Nephron progenitor cell (in vitro differentiated cells): ENCODE data around the gene CPXM2.

Experiments used
- DNase-seq: peaks from one replicate; pipeline ENCODE4 v3.0.0; 2021
- H3K27ac Mint-ChIP-seq: 2 replicates; pipeline ENCODE4 v1.8.0; 2021; ENCODE audit warnings: mild to moderate bottlenecking, moderate library complexity, mixed read lengths
- H3K27me3 Mint-ChIP-seq: 2 replicates; pipeline ENCODE4 v1.8.0; 2021; ENCODE audit warnings: mild to moderate bottlenecking, low read depth, mixed read lengths; ENCODE audit not compliant: poor library complexity
- H3K36me3 Mint-ChIP-seq: 2 replicates; pipeline ENCODE4 v1.8.0; 2021; ENCODE audit warnings: low read depth, mixed read lengths
- H3K4me1 Mint-ChIP-seq: 2 replicates; pipeline ENCODE4 v1.8.0; 2021; ENCODE audit warnings: mixed read lengths
- H3K4me3 Mint-ChIP-seq: 2 replicates; pipeline ENCODE4 v1.8.0; 2021; ENCODE audit warnings: mild to moderate bottlenecking, moderate library complexity, mixed read lengths
- H3K9me3 Mint-ChIP-seq: 2 replicates; pipeline ENCODE4 v1.8.0; 2021; ENCODE audit warnings: mild to moderate bottlenecking, moderate library complexity, mixed read lengths
- TF ChIP-seq, protein P1 (sequence below): fragments of 200-600 bp; sonication (generic); IDR thresholded peaks from 2 replicates; pipeline ENCODE4 v1.5.0; 2021; ENCODE audit warnings: antibody characterized with exemption

CPXM2 gene

DNA sequence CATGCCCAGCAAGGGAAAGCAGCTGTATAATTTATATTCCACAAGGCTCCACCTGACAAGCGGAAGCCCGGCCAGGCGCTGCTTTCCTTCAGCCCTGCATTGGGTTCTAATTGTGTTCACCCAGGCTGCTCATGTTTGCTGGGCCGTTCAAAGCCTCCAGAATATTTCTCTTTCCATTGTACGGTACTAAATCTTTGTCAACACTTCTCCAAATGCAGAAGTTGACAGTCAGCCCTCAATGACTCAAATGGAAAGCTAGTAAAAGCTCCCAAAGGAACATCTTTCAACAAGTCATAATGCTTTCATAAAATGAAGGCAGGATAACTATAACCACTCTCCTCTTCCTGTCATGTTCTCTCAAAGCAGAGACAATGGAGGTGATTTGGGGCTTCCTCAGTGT lies 17.8 kb upstream of the CPXM2 start:
- DNase-seq: no peak
- H3K4me3 Mint-ChIP-seq: no peak overlapping the region
- H3K9me3 Mint-ChIP-seq: no peaks in the 10 kb centered on the region
- H3K27me3 Mint-ChIP-seq: peaks cover 60% of the 10 kb centered on the region
- peaks cover 18% of the 10 kb centered on the region for H3K4me1 Mint-ChIP-seq
- H3K27ac Mint-ChIP-seq: no peak overlapping the region
- TF ChIP-seq, protein P1, sequence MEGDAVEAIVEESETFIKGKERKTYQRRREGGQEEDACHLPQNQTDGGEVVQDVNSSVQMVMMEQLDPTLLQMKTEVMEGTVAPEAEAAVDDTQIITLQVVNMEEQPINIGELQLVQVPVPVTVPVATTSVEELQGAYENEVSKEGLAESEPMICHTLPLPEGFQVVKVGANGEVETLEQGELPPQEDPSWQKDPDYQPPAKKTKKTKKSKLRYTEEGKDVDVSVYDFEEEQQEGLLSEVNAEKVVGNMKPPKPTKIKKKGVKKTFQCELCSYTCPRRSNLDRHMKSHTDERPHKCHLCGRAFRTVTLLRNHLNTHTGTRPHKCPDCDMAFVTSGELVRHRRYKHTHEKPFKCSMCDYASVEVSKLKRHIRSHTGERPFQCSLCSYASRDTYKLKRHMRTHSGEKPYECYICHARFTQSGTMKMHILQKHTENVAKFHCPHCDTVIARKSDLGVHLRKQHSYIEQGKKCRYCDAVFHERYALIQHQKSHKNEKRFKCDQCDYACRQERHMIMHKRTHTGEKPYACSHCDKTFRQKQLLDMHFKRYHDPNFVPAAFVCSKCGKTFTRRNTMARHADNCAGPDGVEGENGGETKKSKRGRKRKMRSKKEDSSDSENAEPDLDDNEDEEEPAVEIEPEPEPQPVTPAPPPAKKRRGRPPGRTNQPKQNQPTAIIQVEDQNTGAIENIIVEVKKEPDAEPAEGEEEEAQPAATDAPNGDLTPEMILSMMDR: no peak
- H3K36me3 Mint-ChIP-seq: no peaks in the 10 kb centered on the region

GRCh38 chr10:123908379-123908778 lies 16.8 kb upstream of the CPXM2 start:
- H3K4me1 Mint-ChIP-seq: peaks cover 14% of the 10 kb centered on the region
- no peaks in the 10 kb centered on the region for H3K9me3 Mint-ChIP-seq
- H3K36me3 Mint-ChIP-seq: no peaks in the 10 kb centered on the region
- H3K27me3 Mint-ChIP-seq: peaks cover 55% of the 10 kb centered on the region
- no peak for DNase-seq
- H3K4me3 Mint-ChIP-seq: no peak overlapping the region
- no peak overlapping the region for H3K27ac Mint-ChIP-seq
- TF ChIP-seq, protein P1: no peak

- Mint-ChIP-seq H3K4me1 (peaks cover 12% of the 10 kb centered on the region), H3K27me3 (peaks cover 50% of the 10 kb centered on the region), H3K9me3 (no peaks in the 10 kb centered on the region), H3K36me3 (no peaks in the 10 kb centered on the region), H3K4me3 (no peak overlapping the region), H3K27ac (peak overlapping the region; percentile 41)
- TF ChIP-seq, protein P1: no peak
- DNase-seq: no peak
These were observed 15.5 kb upstream of the CPXM2 start for GRCh38 chr10:123906884-123907652.

- Mint-ChIP-seq H3K36me3 (no peaks in the 10 kb centered on the region), H3K27me3 (peaks cover 49% of the 10 kb centered on the region), H3K4me1 (peaks cover 12% of the 10 kb centered on the region), H3K27ac (no peak overlapping the region), H3K4me3 (no peak overlapping the region), H3K9me3 (peaks cover 1% of the 10 kb centered on the region)
- no peak for DNase-seq
- TF ChIP-seq, protein P1: no peak
These were observed 14.7 kb upstream of the CPXM2 start for GRCh38 chr10:123906296-123906695.

DNA sequence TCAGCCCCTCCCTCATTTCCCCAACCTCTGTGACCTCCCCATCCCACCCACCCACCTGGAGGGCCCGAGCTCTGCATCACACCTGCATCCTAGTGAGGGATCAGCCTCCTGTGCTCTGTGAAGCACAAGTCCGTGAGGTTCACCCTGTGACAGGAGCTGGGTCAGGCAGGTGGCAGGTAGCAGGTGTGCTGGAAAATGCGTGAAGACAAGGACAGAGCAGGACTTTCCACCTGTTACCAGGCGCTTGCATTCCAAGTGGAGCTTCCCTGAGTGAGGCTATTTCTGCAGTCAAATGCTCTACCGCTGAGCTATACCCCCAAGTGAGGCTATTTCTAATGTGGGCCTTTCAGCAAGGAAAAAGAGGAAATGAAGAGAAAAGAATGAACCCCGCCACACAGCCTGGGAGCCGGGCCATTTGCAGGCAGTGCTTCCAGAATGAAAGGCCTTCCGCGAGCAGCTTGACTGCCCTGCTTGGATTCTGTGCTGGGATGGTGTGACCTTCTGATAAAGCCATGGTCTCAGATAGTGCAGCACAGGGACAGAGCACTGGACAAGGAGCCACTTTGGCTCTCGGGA lies 13.3 kb upstream of the CPXM2 start:
- H3K9me3 Mint-ChIP-seq: peaks cover 13% of the 10 kb centered on the region

More for the DNA sequence above, 13.3 kb upstream of the CPXM2 start:
- Mint-ChIP-seq H3K27ac (no peak overlapping the region), H3K4me1 (peaks cover 12% of the 10 kb centered on the region), H3K27me3 (peaks cover 39% of the 10 kb centered on the region), H3K4me3 (no peak overlapping the region), H3K36me3 (no peaks in the 10 kb centered on the region)
- DNase-seq: no peak
- TF ChIP-seq, protein P1: no peak
